K562 (cell line): Measurements from ENCODE around the gene ZNF32. TPM values are rescaled to one million over a fixed set of nuclear protein-coding genes. Genes with fewer than 3 reads are reported as not detected.

Experiments used
- ATAC-seq: fragments of 200-7000 bp; cut with Tn5 transposase; 3 replicates; pipeline ENCODE4 v1.9.1; 2020; ENCODE audit warnings: moderate library complexity
- BruUV-seq: library from RNA; stranded (reverse); fragments of 400-500 nt; replicated peaks from 2 replicates; lab custom pipeline; 2021; lab: Mats Ljungman, UMichigan
- CTCF ChIA-PET: fragments of 300-600 bp; formaldehyde crosslinking; extraction: SDS; loops from one replicate; lab custom pipeline; 2021; ENCODE audit warnings: low intra/inter-chr PET ratio; lab: Yijun Ruan, JAX
- POLR2A ChIA-PET: fragments of 300-600, 350-650 bp; sonication (Branson Sonifier 250); formaldehyde crosslinking; extraction: SDS; loops from one replicate; lab custom pipeline; 2021; ENCODE audit warnings: antibody characterized with exemption, inconsistent platforms; lab: Yijun Ruan, JAX
- DNase-seq, 4 experiments: peaks; one replicate each; pipeline versions ENCODE4 v3.0.0 to v3.0.0-alpha.2; 2011 to 2018; ENCODE audit warnings: low spot score in 3 of 4, mixed read lengths in 3 of 4; ENCODE audit errors: extremely low read depth in 1 of 4
- FAIRE-seq: peaks from 2 replicates; lab custom pipeline; 2011; peaks lifted over from hg19 to GRCh38; lab: Jason Lieb, UNC
- H2AFZ ChIP-seq: 2 replicates; pipeline ENCODE4 v1.6.0; 2011; ENCODE audit warnings: low read depth, low read length, control low read depth, inconsistent platforms
- H3K27ac ChIP-seq: fragments of 200-600 bp; 3 replicates; pipeline ENCODE4 v1.8.0; 2011; ENCODE audit warnings: low read depth, mild to moderate bottlenecking, control low read depth, inconsistent platforms, low read length, moderate library complexity, mixed read lengths; ENCODE audit errors: extremely low read depth
- H3K27me3 ChIP-seq, 2 experiments: fragments of 300-600 bp in 1 of 2; 2 replicates in 1 of 2; 3 replicates in 1 of 2; pipeline versions ENCODE4 v1.6.0 to v1.8.0; 2011; ENCODE audit warnings: inconsistent platforms in 2 of 2, low read length in 2 of 2, mild to moderate bottlenecking in 1 of 2, mixed read lengths in 1 of 2, moderate library complexity in 1 of 2; ENCODE audit not compliant: control insufficient read depth in 2 of 2, insufficient read depth in 2 of 2
- H3K36me3 ChIP-seq: fragments of 300-600 bp; 3 replicates; pipeline ENCODE4 v1.8.0; 2011; ENCODE audit warnings: mild to moderate bottlenecking, low read length, inconsistent platforms; ENCODE audit not compliant: control insufficient read depth, insufficient read depth
- H3K4me1 ChIP-seq, 2 experiments: fragments of 200-600 bp in 1 of 2; replicated peaks in 1 of 2; 2 replicates in 1 of 2; 3 replicates in 1 of 2; pipeline versions ENCODE4 v1.5.1 to v1.8.0; 2011; ENCODE audit warnings: inconsistent platforms in 2 of 2, low read length in 2 of 2, mild to moderate bottlenecking in 1 of 2, mixed read lengths in 1 of 2, moderate library complexity in 1 of 2; ENCODE audit not compliant: control insufficient read depth in 2 of 2, insufficient read depth in 2 of 2
- H3K4me2 ChIP-seq: 2 replicates; pipeline ENCODE4 v1.6.1; 2011; ENCODE audit warnings: low read length, control low read depth, inconsistent platforms, mixed read lengths; ENCODE audit not compliant: insufficient read depth
- H3K4me3 ChIP-seq: fragments of 200-600 bp; sonication (generic), shearing (Covaris generic); 2 replicates; pipeline ENCODE4 v1.5.1; 2016; ENCODE audit warnings: control low read depth, inconsistent platforms
- H3K79me2 ChIP-seq: fragments of 200-600 bp; 3 replicates; pipeline ENCODE4 v1.8.0; 2011; ENCODE audit warnings: low read length, inconsistent platforms; ENCODE audit not compliant: control insufficient read depth, insufficient read depth
- H3K9ac ChIP-seq, 2 experiments: 2 replicates each; pipeline versions ENCODE4 v1.6.0 to v1.6.1; 2011; ENCODE audit warnings: low read depth in 2 of 2, low read length in 2 of 2, control low read depth in 1 of 2, inconsistent platforms in 1 of 2, mild to moderate bottlenecking in 1 of 2, mixed read lengths in 1 of 2; ENCODE audit not compliant: insufficient read depth in 1 of 2
- H3K9me1 ChIP-seq: one replicate; pipeline ENCODE4 v1.6.0; 2011; ENCODE audit warnings: inconsistent platforms, mild to moderate bottlenecking, low read length, moderate library complexity; ENCODE audit not compliant: control insufficient read depth, insufficient read depth
- H3K9me3 ChIP-seq: replicated peaks from 2 replicates; pipeline ENCODE4 v1.5.1; 2011; ENCODE audit warnings: low read depth, low read length, inconsistent platforms; ENCODE audit not compliant: control insufficient read depth, insufficient read depth
- H4K20me1 ChIP-seq: replicated peaks from 2 replicates; pipeline ENCODE4 v1.6.1; 2011; ENCODE audit warnings: low read length, inconsistent platforms, mixed read lengths; ENCODE audit not compliant: control insufficient read depth, insufficient read depth
- CHD4 ChIP-seq: fragments of 200-600 bp; sonication (generic); IDR thresholded peaks from 3 replicates; pipeline ENCODE4 v1.6.1; 2012; ENCODE audit warnings: low read depth, mild to moderate bottlenecking, mixed read lengths, low read length, inconsistent platforms; ENCODE audit not compliant: insufficient read depth, insufficient replicate concordance, poor library complexity, severe bottlenecking
- FOXJ2 ChIP-seq: fragments of 200-800 bp; sonication (Bioruptor generic); IDR thresholded peaks from 2 replicates; pipeline ENCODE4 v1.6.1; 2016; ENCODE audit warnings: missing genetic modification characterization, missing compliant biosample characterization
- L3MBTL2 ChIP-seq: fragments of 450-650 bp; IDR thresholded peaks from 2 replicates; pipeline ENCODE4 v1.6.1; 2016; ENCODE audit warnings: mild to moderate bottlenecking, moderate library complexity
- POLR3G ChIP-seq: IDR thresholded peaks from 2 replicates; pipeline ENCODE4 v1.6.1; 2011; ENCODE audit not compliant: insufficient read length, insufficient replicate concordance; ENCODE audit errors: extremely low read depth
- POU5F1 ChIP-seq: fragments of 150-350 bp; IDR thresholded peaks from 2 replicates; pipeline ENCODE4 v1.6.1; 2014; ENCODE audit warnings: borderline replicate concordance, low read length, low read depth, mild to moderate bottlenecking; ENCODE audit not compliant: partially characterized antibody
- RB1 ChIP-seq: fragments of 450-650 bp; IDR thresholded peaks from 2 replicates; pipeline ENCODE4 v1.6.1; 2017; ENCODE audit warnings: low read depth, mild to moderate bottlenecking
- RBM39 ChIP-seq: fragments of 200-400 bp; formaldehyde crosslinking; optimal IDR thresholded peaks from 2 replicates; pipeline ENCODE3; 2018; ENCODE audit warnings: low read depth, low read length
- TAL1 ChIP-seq: fragments of 450-650 bp; IDR thresholded peaks from 2 replicates; pipeline ENCODE4 v1.6.1; 2016; ENCODE audit warnings: mild to moderate bottlenecking
- ZC3H4 ChIP-seq: sonication (generic); formaldehyde crosslinking; IDR thresholded peaks from 2 replicates; pipeline ENCODE4 v1.9.0; 2021; ENCODE audit warnings: missing genetic modification reagents, borderline replicate concordance
- ZKSCAN3 ChIP-seq: fragments of 250-450 bp; sonication (Bioruptor Pico); IDR thresholded peaks from 2 replicates; pipeline ENCODE4 v1.4.0; 2020
- ZNF766 ChIP-seq: fragments of 200-800 bp; sonication (Bioruptor generic); conservative IDR thresholded peaks from 2 replicates; pipeline ENCODE4 v1.6.1; 2016; ENCODE audit warnings: missing genetic modification characterization, missing compliant biosample characterization
- WGBS: fragments of 100-300 bp; shearing (Covaris generic); methylation state at CpG from one replicate; pipeline ENCODE4 v1.1.6; 2016; ENCODE audit warnings: low coverage, mixed read lengths; ENCODE audit not compliant: insufficient coverage; ENCODE audit errors: missing lambda C conversion rate; 5-methylcytosine and 5-hydroxymethylcytosine counted together
- in situ Hi-C: fragments of 300-500 bp; cut with MboI; formaldehyde crosslinking; loops from 4 replicates; pipeline ENCODE4 v1.15.0; 2018; ENCODE audit warnings: inconsistent platforms, mixed read lengths
- intact Hi-C: fragments of 100-400 bp; cut with micrococcal nuclease; formaldehyde crosslinking; loops from 2 replicates; pipeline ENCODE4 v1.14.2; 2022
- polyA plus RNA-seq, 8 experiments: library from polyadenylated mRNA; depleted of rRNA in 4 of 8; stranded (reverse) in 5 of 8; unstranded in 3 of 8; fragments of >200 nt; fragmentation: Nextera tagmentation in 2 of 8; fragmentation: Illumina TruSeq in 1 of 8; extraction: Ambion mirVana in 2 of 8; extraction: Trizol in 1 of 8; gene quantifications; 2 replicates each; pipeline versions ENCODE4 v1.2.1 to v1.2.3, GENCODE V29; 2011 to 2014; ENCODE audit warnings: inconsistent platforms in 1 of 8, missing spikeins in 1 of 8
- total RNA-seq, 7 experiments: library from RNA; depleted of rRNA in 6 of 7; stranded (reverse); fragments of >200 nt in 6 of 7; fragmentation: Illumina TruSeq in 2 of 7; extraction: Trizol in 2 of 7; gene quantifications; 2 replicates each; pipeline versions ENCODE4 v1.2.1 to v1.2.3, GENCODE V29; 2011 to 2021; ENCODE audit warnings: low replicate concordance in 1 of 7
- TF ChIP-seq, protein P1 (sequence below): fragments of 200-400 bp; formaldehyde crosslinking; IDR thresholded peaks from 2 replicates; pipeline ENCODE4 v1.6.1; 2017; ENCODE audit warnings: mild to moderate bottlenecking, low read depth, low read length, moderate library complexity

The ZNF32 gene
- total and polyA plus RNA-seq, 9 of the 15 experiments (the other 6 are each of a cell fraction or from before 2014, with no cell fraction given) = 17.3 to 57.0 (median 26.3) TPM

DNA sequence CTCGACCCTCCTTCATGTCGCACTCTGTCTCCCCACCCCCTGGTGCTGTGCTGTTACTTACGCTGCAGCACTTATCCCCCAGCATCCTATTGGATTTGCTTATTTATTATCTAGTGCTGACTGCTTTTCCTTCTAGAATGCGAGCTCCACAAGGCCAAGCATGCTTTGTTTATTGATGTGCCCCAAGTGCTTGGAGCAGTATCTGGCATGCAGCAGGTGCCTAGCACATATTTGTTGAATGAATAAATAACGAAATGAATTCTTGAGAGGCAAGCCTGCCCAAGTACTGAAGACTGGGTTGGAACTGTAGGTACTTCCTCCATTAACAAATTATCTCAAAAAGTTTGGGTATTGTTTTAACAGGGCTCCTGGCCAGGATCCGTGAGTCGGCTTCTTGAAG is 24.8 kb upstream of the ZNF32 start:
- DNase-seq (no peak), FAIRE-seq (no peak), ATAC-seq (no peak)
- TF ChIP-seq TAL1 (no peak), ZNF766 (CRISPR knock-in tag) (no peak), POLR3G (no peak), CHD4 (no peak), L3MBTL2 (no peak), RB1 (no peak), ZKSCAN3 (CRISPR knock-in tag) (no peak), FOXJ2 (tag) (no peak), ZC3H4 (no peak), RBM39 (no peak), POU5F1 (no peak)
- TF ChIP-seq, protein P1, sequence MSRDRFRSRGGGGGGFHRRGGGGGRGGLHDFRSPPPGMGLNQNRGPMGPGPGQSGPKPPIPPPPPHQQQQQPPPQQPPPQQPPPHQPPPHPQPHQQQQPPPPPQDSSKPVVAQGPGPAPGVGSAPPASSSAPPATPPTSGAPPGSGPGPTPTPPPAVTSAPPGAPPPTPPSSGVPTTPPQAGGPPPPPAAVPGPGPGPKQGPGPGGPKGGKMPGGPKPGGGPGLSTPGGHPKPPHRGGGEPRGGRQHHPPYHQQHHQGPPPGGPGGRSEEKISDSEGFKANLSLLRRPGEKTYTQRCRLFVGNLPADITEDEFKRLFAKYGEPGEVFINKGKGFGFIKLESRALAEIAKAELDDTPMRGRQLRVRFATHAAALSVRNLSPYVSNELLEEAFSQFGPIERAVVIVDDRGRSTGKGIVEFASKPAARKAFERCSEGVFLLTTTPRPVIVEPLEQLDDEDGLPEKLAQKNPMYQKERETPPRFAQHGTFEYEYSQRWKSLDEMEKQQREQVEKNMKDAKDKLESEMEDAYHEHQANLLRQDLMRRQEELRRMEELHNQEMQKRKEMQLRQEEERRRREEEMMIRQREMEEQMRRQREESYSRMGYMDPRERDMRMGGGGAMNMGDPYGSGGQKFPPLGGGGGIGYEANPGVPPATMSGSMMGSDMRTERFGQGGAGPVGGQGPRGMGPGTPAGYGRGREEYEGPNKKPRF = no peak
- H4K20me1 ChIP-seq = 0 out of 2 replicates have a peak, but pooled peaks cover 5% of the 10 kb centered on the region
- no peak overlapping the region for H2AFZ ChIP-seq
- H3K9me3 ChIP-seq = no peaks in the 10 kb centered on the region
- no peaks in the 10 kb centered on the region for H3K79me2 ChIP-seq
- ChIA-PET POLR2A (interaction anchor here (0.6 to 0.7 kb wide), 2 partner anchors 11 to 663 kb away, joined by 3 read pairs; no protein-coding TSS in a partner anchor), CTCF (interaction anchor here (1.4 kb wide), 1 partner anchor 713 kb away, joined by 4 read pairs; no protein-coding TSS in a partner anchor)
- no peaks in the 10 kb centered on the region for H3K9me1 ChIP-seq
- intact Hi-C loops (loop anchor here (5.0 to 10.0 kb wide), 3 partner anchors 181 to 1194 kb away; no protein-coding TSS in a partner anchor), in situ Hi-C loops (loop anchor here (5.0 kb wide), 1 partner anchor 714 kb away; the partner anchor contains the start of gene CXCL12)
- 0% methylated on average over 7 of the region's 7 CpGs for WGBS
- H3K4me1 ChIP-seq = no peaks in the 10 kb centered on the region
- no TSS peak for BruUV-seq
- H3K9ac ChIP-seq = no peak overlapping the region
- no peak overlapping the region for H3K4me3 ChIP-seq
- H3K4me2 ChIP-seq = no peak overlapping the region
- H3K36me3 ChIP-seq = no peaks in the 10 kb centered on the region
- H3K27ac ChIP-seq = no peak overlapping the region
- H3K27me3 ChIP-seq = peaks cover 22 to 60% of the 10 kb centered on the region in 2 experiments
